ENCODE measurements around the gene CHD3.

DNA sequence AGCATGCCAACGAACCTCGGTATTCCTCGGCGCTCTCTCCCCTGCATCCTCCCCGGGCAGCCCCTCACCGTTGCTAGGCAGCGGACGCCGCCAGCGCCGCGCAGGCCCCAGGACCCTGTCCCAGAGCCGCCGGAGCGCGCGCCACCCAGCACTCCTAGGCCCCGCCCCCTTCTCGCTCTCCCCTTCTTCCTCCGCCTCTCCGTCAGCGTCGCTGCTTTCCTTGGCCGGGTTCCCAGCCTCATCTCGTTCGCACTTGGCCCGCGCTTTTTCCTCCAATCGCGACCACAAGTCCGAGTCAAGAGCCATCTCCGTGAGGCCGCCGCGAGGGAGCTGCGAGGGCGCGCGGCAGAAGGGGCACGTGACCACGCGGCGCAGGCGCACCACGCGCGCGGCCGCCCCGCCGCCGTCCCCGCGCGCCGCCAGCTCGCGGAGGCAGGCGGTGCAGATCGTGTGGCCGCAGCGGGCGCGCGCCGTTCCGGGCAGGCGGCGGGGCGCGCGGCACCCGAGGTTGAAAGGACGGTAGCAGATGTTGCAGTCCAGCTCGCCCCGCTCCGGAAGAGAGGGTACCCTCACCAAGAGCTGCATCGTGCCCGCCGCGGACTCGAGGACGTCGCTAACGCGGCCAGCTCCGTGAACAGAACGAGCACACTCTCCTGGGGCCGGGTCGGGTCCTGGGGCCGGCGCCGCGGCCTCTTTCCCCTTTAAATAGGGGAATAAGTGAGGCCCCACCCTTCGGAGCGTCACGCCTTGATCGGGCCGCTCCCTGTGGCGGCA is 27.2 kb downstream of the CHD3 start, which contains the start of gene RNF227:
- TF ChIP-seq, protein P1, sequence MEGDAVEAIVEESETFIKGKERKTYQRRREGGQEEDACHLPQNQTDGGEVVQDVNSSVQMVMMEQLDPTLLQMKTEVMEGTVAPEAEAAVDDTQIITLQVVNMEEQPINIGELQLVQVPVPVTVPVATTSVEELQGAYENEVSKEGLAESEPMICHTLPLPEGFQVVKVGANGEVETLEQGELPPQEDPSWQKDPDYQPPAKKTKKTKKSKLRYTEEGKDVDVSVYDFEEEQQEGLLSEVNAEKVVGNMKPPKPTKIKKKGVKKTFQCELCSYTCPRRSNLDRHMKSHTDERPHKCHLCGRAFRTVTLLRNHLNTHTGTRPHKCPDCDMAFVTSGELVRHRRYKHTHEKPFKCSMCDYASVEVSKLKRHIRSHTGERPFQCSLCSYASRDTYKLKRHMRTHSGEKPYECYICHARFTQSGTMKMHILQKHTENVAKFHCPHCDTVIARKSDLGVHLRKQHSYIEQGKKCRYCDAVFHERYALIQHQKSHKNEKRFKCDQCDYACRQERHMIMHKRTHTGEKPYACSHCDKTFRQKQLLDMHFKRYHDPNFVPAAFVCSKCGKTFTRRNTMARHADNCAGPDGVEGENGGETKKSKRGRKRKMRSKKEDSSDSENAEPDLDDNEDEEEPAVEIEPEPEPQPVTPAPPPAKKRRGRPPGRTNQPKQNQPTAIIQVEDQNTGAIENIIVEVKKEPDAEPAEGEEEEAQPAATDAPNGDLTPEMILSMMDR (IDR thresholded peaks at IDR 0.05), result no peak
- TF ChIP-seq POLR2A (IDR thresholded peaks at IDR 0.05), result peak in 1 of 2 donors; percentile 48
- peak in 1 of 2 donors; percentile 75 for TF ChIP-seq POLR2AphosphoS5 (IDR thresholded peaks at IDR 0.05; ENCODE audit: insufficient read depth in 1 of 2, low read depth in 1 of 2)

All from vagina (tissue), 2 donors.